GM12875 (cell line): ENCODE results near the gene TBC1D12.

Experiments
- H3K4me3 ChIP-seq: one replicate; pipeline ENCODE4 v1.5.1; 2011; ENCODE audit warnings: low read depth, low read length, control low read depth
- CTCF ChIP-seq: IDR thresholded peaks from 2 replicates; pipeline ENCODE4 v1.5.1; 2011; ENCODE audit warnings: low read depth, mild to moderate bottlenecking, control low read depth, inconsistent platforms, low read length, moderate library complexity, borderline replicate concordance; ENCODE audit not compliant: insufficient read depth

TBC1D12 gene

GRCh38 chr10:94481410-94481809 lies 79.1 kb downstream of the TBC1D12 start:
- no peak overlapping the region for H3K4me3 ChIP-seq
- no peak for TF ChIP-seq CTCF

- no peak for TF ChIP-seq CTCF
- no peak overlapping the region for H3K4me3 ChIP-seq
Observed at GRCh38 chr10:94483970-94484369, 81.6 kb downstream of the TBC1D12 start.

- no peak overlapping the region for H3K4me3 ChIP-seq
- TF ChIP-seq CTCF: no peak
Observed at GRCh38 chr10:94485094-94485493, 82.8 kb downstream of the TBC1D12 start.

GRCh38 chr10:94487575-94487974 lies 85.2 kb downstream of the TBC1D12 start:
- TF ChIP-seq CTCF: no peak
- H3K4me3 ChIP-seq: no peak overlapping the region

- TF ChIP-seq CTCF: no peak
- H3K4me3 ChIP-seq: no peak overlapping the region
Observed at GRCh38 chr10:94489107-94489506, 86.8 kb downstream of the TBC1D12 start.

GRCh38 chr10:94489976-94490788 lies 87.8 kb downstream of the TBC1D12 start:
- no peak for TF ChIP-seq CTCF
- no peak overlapping the region for H3K4me3 ChIP-seq

- no peak overlapping the region for H3K4me3 ChIP-seq
- TF ChIP-seq CTCF: no peak
Observed at GRCh38 chr10:94490789-94491039, 88.4 kb downstream of the TBC1D12 start.
